Measurements from ENCODE around the gene B9D1. TPM values are rescaled to one million over a fixed set of nuclear protein-coding genes. Genes with fewer than 3 reads are reported as not detected.

The B9D1 gene
- total RNA-seq, 3 donors from 2014 or later (not counting 1 experiment from before 2014, with no cell fraction given), result 3.1 to 7.5 (median 3.7) TPM

- Mint-ChIP-seq H3K27me3 (ENCODE audit: low read depth in 2 of 2) (peaks cover 11% of the 10 kb centered on the region in 2 donors), H3K4me1 (no peaks in the 10 kb centered on the region), H3K9me3 (no peaks in the 10 kb centered on the region), H3K4me3 (no peak overlapping the region), H3K27ac (no peak overlapping the region), H3K36me3 (no peaks in the 10 kb centered on the region)
- no peaks in the 10 kb centered on the region for H3K9me3 ChIP-seq (ENCODE audit: control insufficient read depth, insufficient read depth, low read length)
- DNase-seq (no peak), ATAC-seq (no peak)
- no peak overlapping the region for H3K27ac ChIP-seq (ENCODE audit: low read length)
- no peaks in the 10 kb centered on the region for H3K27me3 ChIP-seq (ENCODE audit: control insufficient read depth, insufficient read depth, low read length)
- intact Hi-C loops (cut with micrococcal nuclease), result no loop called here
- H3K36me3 ChIP-seq (ENCODE audit: control insufficient read depth, insufficient read depth, low read length), result no peaks in the 10 kb centered on the region
- no peaks in the 10 kb centered on the region for H3K4me1 ChIP-seq (ENCODE audit: control insufficient read depth, insufficient read depth, low read length)
- no peak overlapping the region for H3K4me3 ChIP-seq (ENCODE audit: low read length)
- no peak for TF ChIP-seq CTCF (IDR thresholded peaks at IDR 0.05)
- WGBS (ENCODE audit: insufficient coverage), result 84% methylated on average over 6 of the region's 6 CpGs
Measured at GRCh38 chr17:19318611-19319010, 43.9 kb downstream of the B9D1 start.

GRCh38 chr17:19317359-19318095, 45.0 kb downstream of the B9D1 start:
- H3K4me1 Mint-ChIP-seq, result no peaks in the 10 kb centered on the region
- Histone ChIP-seq H3K4me3 (ENCODE audit: low read length) (no peak overlapping the region), H3K27me3 (ENCODE audit: control insufficient read depth, insufficient read depth, low read length) (no peaks in the 10 kb centered on the region), H3K36me3 (ENCODE audit: control insufficient read depth, insufficient read depth, low read length) (no peaks in the 10 kb centered on the region), H3K4me1 (ENCODE audit: control insufficient read depth, insufficient read depth, low read length) (no peaks in the 10 kb centered on the region), H3K9me3 (ENCODE audit: control insufficient read depth, insufficient read depth, low read length) (no peaks in the 10 kb centered on the region), H3K27ac (ENCODE audit: low read length) (no peak overlapping the region)
- DNase-seq, result no peak
- no peak for ATAC-seq
- TF ChIP-seq CTCF (IDR thresholded peaks at IDR 0.05), result no peak
- peaks cover under 1 to 6% of the 10 kb centered on the region in 2 donors for H3K27me3 Mint-ChIP-seq (ENCODE audit: low read depth in 2 of 2)
- H3K27ac Mint-ChIP-seq, result no peak overlapping the region
- no peaks in the 10 kb centered on the region for H3K9me3 Mint-ChIP-seq
- H3K4me3 Mint-ChIP-seq, result no peak overlapping the region
- WGBS (ENCODE audit: insufficient coverage), result 81% methylated on average over 19 of the region's 19 CpGs
- intact Hi-C loops (cut with micrococcal nuclease), result no loop called here
- H3K36me3 Mint-ChIP-seq, result no peaks in the 10 kb centered on the region

GRCh38 chr17:19316761-19317358, 45.7 kb downstream of the B9D1 start:
- WGBS (ENCODE audit: insufficient coverage), result 88% methylated on average over 2 of the region's 3 CpGs
- H3K27ac ChIP-seq (ENCODE audit: low read length), result no peak overlapping the region
- H3K36me3 ChIP-seq (ENCODE audit: control insufficient read depth, insufficient read depth, low read length), result no peaks in the 10 kb centered on the region
- Mint-ChIP-seq H3K4me3 (no peak overlapping the region), H3K27me3 (ENCODE audit: low read depth in 2 of 2) (peaks cover 0 to 5% of the 10 kb centered on the region in 2 donors), H3K27ac (no peak overlapping the region), H3K36me3 (no peaks in the 10 kb centered on the region), H3K9me3 (no peaks in the 10 kb centered on the region), H3K4me1 (peaks cover 0 to 2% of the 10 kb centered on the region in 2 donors)
- intact Hi-C loops (cut with micrococcal nuclease), result no loop called here
- ATAC-seq (no peak), DNase-seq (no peak)
- H3K27me3 ChIP-seq (ENCODE audit: control insufficient read depth, insufficient read depth, low read length), result no peaks in the 10 kb centered on the region
- no peak overlapping the region for H3K4me3 ChIP-seq (ENCODE audit: low read length)
- TF ChIP-seq CTCF (IDR thresholded peaks at IDR 0.05), result no peak
- peaks cover 4% of the 10 kb centered on the region for H3K4me1 ChIP-seq (ENCODE audit: control insufficient read depth, insufficient read depth, low read length)
- no peaks in the 10 kb centered on the region for H3K9me3 ChIP-seq (ENCODE audit: control insufficient read depth, insufficient read depth, low read length)

Data from natural killer cell (primary cell).